Left lung (tissue), 10 donors: Measurements from ENCODE around the gene ADCY2. TPM values are rescaled to one million over a fixed set of nuclear protein-coding genes. Genes with fewer than 3 reads are reported as not detected.

Experiments used
- ATAC-seq: fragments of 200-7000 bp; cut with Tn5 transposase; one replicate; pipeline ENCODE4 v1.9.1; 2020; ENCODE audit warnings: moderate library complexity
- DNase-seq, 4 donors: peaks; one replicate each; pipeline ENCODE4 v3.0.0-alpha.2; 2013 to 2020
- H3K27ac ChIP-seq, 2 donors: fragments of 200-600 bp; sonication (generic) in 1 of 2; one replicate each; pipeline versions ENCODE4 v1.5.0 to v1.8.0; 2020 to 2021
- H3K27me3 ChIP-seq, 2 donors: fragments of 200-600 bp; sonication (generic) in 1 of 2; one replicate each; pipeline versions ENCODE4 v1.5.0 to v1.8.0; 2020 to 2021
- H3K36me3 ChIP-seq, 2 donors: fragments of 200-600 bp; sonication (generic) in 1 of 2; one replicate each; pipeline versions ENCODE4 v1.5.0 to v1.8.0; 2020 to 2021
- H3K4me1 ChIP-seq, 2 donors: fragments of 200-600 bp; one replicate each; pipeline ENCODE4 v1.8.0; 2021
- H3K4me3 ChIP-seq, 2 donors: fragments of 200-600 bp; sonication (generic) in 1 of 2; one replicate each; pipeline versions ENCODE4 v1.5.0 to v1.8.0; 2020 to 2021; ENCODE audit warnings: mild to moderate bottlenecking in 1 of 2
- H3K9me3 ChIP-seq, 2 donors: fragments of 200-600 bp; sonication (generic) in 1 of 2; one replicate each; pipeline versions ENCODE4 v1.5.0 to v1.8.0; 2020 to 2021
- intact Hi-C, 2 donors: fragments of 100-400 bp; cut with DNase I; formaldehyde crosslinking; loops; one replicate each; pipeline versions ENCODE4 v1.11.2 to v1.14.2; 2022
- polyA plus RNA-seq, 6 donors: library from polyadenylated mRNA; unstranded; fragments of 120-200 nt; gene quantifications; one replicate each; pipeline ENCODE4 v1.2.1, GENCODE V29; 2013; ENCODE audit not compliant: insufficient read length in 6 of 6
- total RNA-seq, 2 donors: library from RNA; stranded (reverse); fragmentation: NEBNext Ultra II Directional; extraction: Animal tissue kit (Norgen Biotek cat#: 25700); gene quantifications; one replicate each; pipeline ENCODE4 v1.2.1, GENCODE V29; 2021
- TF ChIP-seq, protein P1 (sequence below), 2 donors: fragments of 200-600 bp; sonication (generic) in 1 of 2; IDR thresholded peaks; one replicate each; pipeline versions ENCODE4 v1.5.0 to v1.8.0; 2021; ENCODE audit warnings: antibody characterized with exemption in 2 of 2
- donor health status: DM: no; HTN: yes; CAD: no.
- donor health status: DM: no; HTN: no; CAD: no.

The ADCY2 gene
- total and polyA plus RNA-seq, 8 donors = 0.34 to 14.0 (median 9.6) TPM

DNA sequence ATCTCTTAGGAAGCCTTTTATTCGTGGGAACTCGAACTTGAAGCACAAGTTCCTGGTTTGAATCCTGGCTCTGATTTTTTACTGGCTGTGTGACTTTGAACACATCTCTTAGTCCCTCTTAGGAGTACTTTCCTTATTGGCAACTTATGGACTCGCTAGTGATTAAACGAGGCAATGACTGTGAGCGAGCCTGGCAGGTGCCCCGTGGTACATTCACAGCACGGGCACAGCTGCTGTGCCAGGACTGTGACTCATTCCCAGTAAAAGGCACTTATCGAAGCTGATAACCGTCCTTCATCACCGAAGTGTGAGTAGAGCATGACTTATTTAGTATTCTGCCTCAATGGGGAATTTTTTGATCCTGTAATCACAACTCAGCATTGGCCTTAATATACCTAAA, 432.3 kb downstream of the ADCY2 start:
- DNase-seq (no peak), ATAC-seq (peak; percentile 94)
- no peaks in the 10 kb centered on the region for H3K27me3 ChIP-seq
- TF ChIP-seq, protein P1, sequence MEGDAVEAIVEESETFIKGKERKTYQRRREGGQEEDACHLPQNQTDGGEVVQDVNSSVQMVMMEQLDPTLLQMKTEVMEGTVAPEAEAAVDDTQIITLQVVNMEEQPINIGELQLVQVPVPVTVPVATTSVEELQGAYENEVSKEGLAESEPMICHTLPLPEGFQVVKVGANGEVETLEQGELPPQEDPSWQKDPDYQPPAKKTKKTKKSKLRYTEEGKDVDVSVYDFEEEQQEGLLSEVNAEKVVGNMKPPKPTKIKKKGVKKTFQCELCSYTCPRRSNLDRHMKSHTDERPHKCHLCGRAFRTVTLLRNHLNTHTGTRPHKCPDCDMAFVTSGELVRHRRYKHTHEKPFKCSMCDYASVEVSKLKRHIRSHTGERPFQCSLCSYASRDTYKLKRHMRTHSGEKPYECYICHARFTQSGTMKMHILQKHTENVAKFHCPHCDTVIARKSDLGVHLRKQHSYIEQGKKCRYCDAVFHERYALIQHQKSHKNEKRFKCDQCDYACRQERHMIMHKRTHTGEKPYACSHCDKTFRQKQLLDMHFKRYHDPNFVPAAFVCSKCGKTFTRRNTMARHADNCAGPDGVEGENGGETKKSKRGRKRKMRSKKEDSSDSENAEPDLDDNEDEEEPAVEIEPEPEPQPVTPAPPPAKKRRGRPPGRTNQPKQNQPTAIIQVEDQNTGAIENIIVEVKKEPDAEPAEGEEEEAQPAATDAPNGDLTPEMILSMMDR (IDR thresholded peaks at IDR 0.05) = no peak
- no peaks in the 10 kb centered on the region for H3K36me3 ChIP-seq
- no peaks in the 10 kb centered on the region for H3K4me1 ChIP-seq
- intact Hi-C loops = no loop called here
- no peaks in the 10 kb centered on the region for H3K9me3 ChIP-seq
- H3K27ac ChIP-seq = no peak overlapping the region
- H3K4me3 ChIP-seq = no peak overlapping the region

DNA sequence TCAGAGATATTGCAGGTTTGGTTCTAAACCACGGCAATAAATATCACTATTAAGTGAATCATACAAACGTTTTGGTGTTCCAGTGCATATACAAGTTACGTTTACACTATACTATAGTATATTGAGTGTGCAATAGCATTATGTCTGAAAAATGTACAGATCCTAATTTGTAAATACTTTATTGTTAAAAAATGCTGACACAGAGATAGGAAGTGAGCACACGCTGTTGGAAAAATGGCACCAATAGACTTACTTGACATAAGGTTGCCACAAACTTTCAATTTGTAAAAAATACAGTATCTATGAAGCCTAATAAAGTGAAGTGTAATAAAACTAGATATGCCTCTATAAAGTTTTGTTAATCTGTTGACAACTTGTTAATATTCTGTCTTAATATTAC, 439.0 kb downstream of the ADCY2 start:
- no peak overlapping the region for H3K27ac ChIP-seq
- no peaks in the 10 kb centered on the region for H3K36me3 ChIP-seq
- H3K27me3 ChIP-seq = no peaks in the 10 kb centered on the region
- DNase-seq (no peak), ATAC-seq (no peak)
- TF ChIP-seq, protein P1 (IDR thresholded peaks at IDR 0.05) = no peak
- H3K9me3 ChIP-seq = no peaks in the 10 kb centered on the region
- H3K4me3 ChIP-seq = no peak overlapping the region
- no peaks in the 10 kb centered on the region for H3K4me1 ChIP-seq
- intact Hi-C loops = no loop called here

DNA sequence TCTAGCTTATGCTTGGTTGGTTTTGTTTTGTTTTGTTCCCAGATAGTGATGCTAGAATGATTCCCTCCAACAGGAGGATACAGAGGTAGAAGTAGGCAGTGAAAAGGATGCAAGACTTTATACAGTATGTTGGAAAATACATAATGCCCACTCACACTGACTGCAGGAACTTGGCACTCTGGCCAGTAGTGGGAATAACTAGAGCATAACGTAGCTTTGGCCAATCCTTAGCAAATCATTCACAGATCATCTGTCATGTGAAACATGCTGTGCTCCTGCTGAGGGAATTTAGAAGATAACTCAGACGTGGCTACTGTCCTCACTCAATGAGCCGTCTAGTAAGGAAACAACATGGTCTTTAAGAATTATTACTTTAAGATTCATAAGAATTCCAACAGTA, 441.5 kb downstream of the ADCY2 start:
- TF ChIP-seq, protein P1 (IDR thresholded peaks at IDR 0.05) = no peak

DNA sequence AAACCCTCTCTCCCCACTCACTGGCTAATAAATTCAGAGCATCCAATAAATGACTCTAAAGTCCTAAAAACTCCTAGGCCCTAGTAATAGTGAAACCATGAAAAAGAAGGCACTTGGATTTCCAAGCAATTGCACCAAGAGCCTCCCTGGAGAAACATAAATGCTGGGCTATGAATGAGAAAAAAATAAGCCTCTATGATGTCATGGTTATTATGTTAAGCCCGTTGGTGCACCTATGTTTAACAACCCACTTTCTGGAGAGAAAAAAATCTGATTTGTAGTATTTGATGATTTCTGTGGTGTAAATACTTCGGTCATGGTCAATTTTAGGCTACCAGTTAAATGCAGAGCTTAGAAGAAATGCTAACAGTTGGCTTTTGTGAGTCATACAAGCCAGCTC, 446.6 kb downstream of the ADCY2 start:
- no peaks in the 10 kb centered on the region for H3K4me1 ChIP-seq
- H3K4me3 ChIP-seq = no peak overlapping the region
- DNase-seq (no peak), ATAC-seq (no peak)
- H3K9me3 ChIP-seq = no peaks in the 10 kb centered on the region
- H3K27ac ChIP-seq = no peak overlapping the region
- TF ChIP-seq, protein P1 (IDR thresholded peaks at IDR 0.05) = no peak
- intact Hi-C loops = no loop called here
- peaks cover 0 to 9% of the 10 kb centered on the region in 2 donors for H3K27me3 ChIP-seq
- no peaks in the 10 kb centered on the region for H3K36me3 ChIP-seq

More for the DNA sequence above, 441.5 kb downstream of the ADCY2 start:
- intact Hi-C loops = no loop called here
- H3K27me3 ChIP-seq = no peaks in the 10 kb centered on the region
- H3K9me3 ChIP-seq = no peaks in the 10 kb centered on the region
- no peaks in the 10 kb centered on the region for H3K4me1 ChIP-seq
- no peak for ATAC-seq
- H3K27ac ChIP-seq = no peak overlapping the region
- DNase-seq = no peak
- H3K36me3 ChIP-seq = no peaks in the 10 kb centered on the region
- no peak overlapping the region for H3K4me3 ChIP-seq

DNA sequence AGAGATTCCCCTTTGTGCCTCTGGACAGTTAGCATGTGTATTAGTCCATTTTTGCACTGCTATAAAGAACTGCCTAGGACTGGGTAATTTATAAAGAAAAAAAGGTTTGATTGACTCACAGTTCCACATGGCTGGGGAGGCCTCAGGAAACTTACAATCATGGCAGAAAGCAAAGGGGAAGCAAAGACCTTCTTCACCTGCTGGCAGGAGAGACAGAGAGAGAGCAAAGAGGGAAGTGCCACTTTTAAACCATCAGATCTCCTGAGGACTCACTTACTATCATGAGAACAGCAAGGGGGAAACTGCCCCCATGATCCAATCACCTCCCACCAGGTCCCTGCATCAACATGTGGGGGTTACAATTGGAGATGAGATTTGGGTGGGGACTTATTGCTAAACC, 449.0 kb downstream of the ADCY2 start:
- H3K9me3 ChIP-seq = no peaks in the 10 kb centered on the region
- DNase-seq = no peak
- no peaks in the 10 kb centered on the region for H3K36me3 ChIP-seq
- no peak for ATAC-seq
- intact Hi-C loops = no loop called here
- H3K27ac ChIP-seq = no peak overlapping the region
- no peak overlapping the region for H3K4me3 ChIP-seq
- TF ChIP-seq, protein P1 (IDR thresholded peaks at IDR 0.05) = no peak
- H3K4me1 ChIP-seq = peaks cover 0 to 5% of the 10 kb centered on the region in 2 donors
- H3K27me3 ChIP-seq = peaks cover 0 to 33% of the 10 kb centered on the region in 2 donors
